Prostate gland (tissue), 2 donors: Measurements from ENCODE around the gene MAP3K20. TPM values are rescaled to one million over a fixed set of nuclear protein-coding genes. Genes with fewer than 3 reads are reported as not detected.
"Not testable (repeated sequence)": the region's sequence is repeated elsewhere in the genome, so short reads cannot be mapped to it uniquely, and the experiment has no call there.

ENCODE experiments used
- DNase-seq: peaks from one replicate; pipeline ENCODE4 v3.0.0-alpha.2; 2019; ENCODE audit warnings: low spot score
- H3K27ac ChIP-seq, 2 donors: fragments of 200-600 bp; sonication (generic); 2 replicates each; pipeline ENCODE4 v1.5.1; 2017 to 2019
- H3K27me3 ChIP-seq: fragments of 200-600 bp; sonication (generic); replicated peaks from 2 replicates; pipeline ENCODE4 v1.5.1; 2019; ENCODE audit not compliant: insufficient read depth
- H3K36me3 ChIP-seq, 2 donors: fragments of 200-600 bp; sonication (generic); 1 replicate in 1 of 2; 2 replicates in 1 of 2; pipeline versions ENCODE4 v1.5.1 to v1.8.1; 2017 to 2019
- H3K4me1 ChIP-seq: fragments of 200-600 bp; sonication (generic); replicated peaks from 2 replicates; pipeline ENCODE4 v1.5.1; 2019
- H3K4me3 ChIP-seq, 2 donors: fragments of 200-600 bp; sonication (generic); 2 replicates each; pipeline ENCODE4 v1.5.1; 2017 to 2019
- H3K9me3 ChIP-seq: fragments of 200-600 bp; sonication (generic); 2 replicates; pipeline ENCODE4 v1.5.1; 2017
- CTCF ChIP-seq, 4 experiments: fragments of 200-600 bp in 2 of 4; fragments of 450-650 bp in 2 of 4; sonication (generic) in 2 of 4; IDR thresholded peaks; 1 replicate in 3 of 4; 2 replicates in 1 of 4; pipeline ENCODE4 v1.5.1; 2016 to 2019; ENCODE audit warnings: antibody characterized with exemption in 4 of 4, mild to moderate bottlenecking in 2 of 4, moderate library complexity in 2 of 4
- POLR2A ChIP-seq: fragments of 450-650 bp; IDR thresholded peaks from one replicate; pipeline ENCODE4 v1.6.1; 2016; ENCODE audit warnings: antibody characterized with exemption, mild to moderate bottlenecking
- POLR2AphosphoS5 ChIP-seq: sonication (generic); formaldehyde crosslinking; IDR thresholded peaks from one replicate; pipeline ENCODE4 v1.6.1; 2017; ENCODE audit warnings: antibody characterized with exemption
- WGBS: methylation state at CpG from one replicate; pipeline ENCODE4 v1.1.5; 2018; 5-methylcytosine and 5-hydroxymethylcytosine counted together
- intact Hi-C: fragments of 100-400 bp; cut with DNase I; formaldehyde crosslinking; loops from one replicate; pipeline ENCODE4 v1.14.2; 2022
- total RNA-seq, 2 donors: library from RNA; depleted of rRNA; stranded (reverse); fragments of >200 nt; gene quantifications; one replicate each; pipeline ENCODE4 v1.1.0, GENCODE V29; 2016

Gene MAP3K20
- total RNA-seq, 2 donors from 2014 or later: 28.9 to 48.8 TPM

GRCh38 chr2:173037245-173038120 is 38.2 kb upstream of the MAP3K20 start:
- Histone ChIP-seq H3K9me3 (no peaks in the 10 kb centered on the region), H3K27me3 (no peaks in the 10 kb centered on the region), H3K36me3 (no peaks in the 10 kb centered on the region), H3K4me1 (no peaks in the 10 kb centered on the region), H3K27ac (no peak overlapping the region), H3K4me3 (no peak overlapping the region)
- no peak for TF ChIP-seq POLR2A
- TF ChIP-seq CTCF (IDR thresholded peaks at IDR 0.05): no peak
- no peak for TF ChIP-seq POLR2AphosphoS5
- WGBS: 53% methylated on average over 12 of the region's 12 CpGs
- intact Hi-C loops: no loop called here
- no peak for DNase-seq

GRCh38 chr2:173038257-173038656 is 37.4 kb upstream of the MAP3K20 start:
- WGBS: 51% methylated on average over 2 of the region's 2 CpGs
- H3K4me3 ChIP-seq, DNase-seq, H3K27ac ChIP-seq, H3K4me1 ChIP-seq, H3K36me3 ChIP-seq, intact Hi-C loops, H3K27me3 ChIP-seq, H3K9me3 ChIP-seq: not testable (repeated sequence)
- TF ChIP-seq POLR2AphosphoS5: peak; percentile 71

GRCh38 chr2:173040729-173041128 is 34.9 kb upstream of the MAP3K20 start:
- TF ChIP-seq POLR2A: no peak
- TF ChIP-seq CTCF (IDR thresholded peaks at IDR 0.05): no peak
- TF ChIP-seq POLR2AphosphoS5: no peak
- Histone ChIP-seq H3K27me3 (no peaks in the 10 kb centered on the region), H3K4me1 (no peaks in the 10 kb centered on the region), H3K27ac (no peak overlapping the region), H3K36me3 (no peaks in the 10 kb centered on the region), H3K4me3 (no peak overlapping the region), H3K9me3 (no peaks in the 10 kb centered on the region)
- no peak for DNase-seq
- intact Hi-C loops: loop anchor here (5.0 kb wide), 1 partner anchor 37 kb away; the partner anchor contains the start of gene MAP3K20

GRCh38 chr2:173043476-173043875 is 32.2 kb upstream of the MAP3K20 start:
- no peak overlapping the region for H3K4me3 ChIP-seq
- DNase-seq: peak; percentile 24

More at GRCh38 chr2:173043476-173043875, 32.2 kb upstream of the MAP3K20 start:
- no peak overlapping the region for H3K27ac ChIP-seq
- no peaks in the 10 kb centered on the region for H3K4me1 ChIP-seq
- H3K9me3 ChIP-seq: no peaks in the 10 kb centered on the region
- WGBS: 72% methylated on average over 8 of the region's 8 CpGs
- TF ChIP-seq POLR2AphosphoS5: no peak
- no peak for TF ChIP-seq POLR2A
- TF ChIP-seq CTCF (IDR thresholded peaks at IDR 0.05): no peak
- intact Hi-C loops: loop anchor here (5.0 kb wide), 1 partner anchor 34 kb away; the partner anchor contains the start of gene MAP3K20
- H3K36me3 ChIP-seq: no peaks in the 10 kb centered on the region
- H3K27me3 ChIP-seq: no peaks in the 10 kb centered on the region
